Dedifferentiated amniotic fluid mesenchymal stem cell (primary cell): ENCODE results near the gene CDCP1.
A peak's percentile ranks its signal among the peaks of the same experiment; 100 is the strongest.
"Not testable (repeated sequence)": the region's sequence is repeated elsewhere in the genome, so short reads cannot be mapped to it uniquely, and the experiment has no call there.

Source experiments
- DNase-seq: peaks from one replicate; pipeline ENCODE4 v3.0.0-alpha.2; 2016; ENCODE audit errors: extremely low spot score

Gene CDCP1

GRCh38 chr3:45084361-45084760, 61.8 kb downstream of the CDCP1 start:
- DNase-seq: no peak

GRCh38 chr3:45083023-45083422, 63.2 kb downstream of the CDCP1 start:
- no peak for DNase-seq

GRCh38 chr3:45082142-45082538, 64.0 kb downstream of the CDCP1 start:
- peak; percentile 34 for DNase-seq

GRCh38 chr3:45081506-45082141, 64.6 kb downstream of the CDCP1 start:
- DNase-seq: no peak

- no peak for DNase-seq
Observed at GRCh38 chr3:45080824-45081223, 65.4 kb downstream of the CDCP1 start.

- DNase-seq: no peak
Observed at GRCh38 chr3:45079715-45080114, 66.5 kb downstream of the CDCP1 start.

- no peak for DNase-seq
Observed at GRCh38 chr3:45078910-45079522, 67.2 kb downstream of the CDCP1 start.

- not testable (repeated sequence) for DNase-seq
Observed at GRCh38 chr3:45078256-45078655, 67.9 kb downstream of the CDCP1 start.

GRCh38 chr3:45075821-45076625, 70.2 kb downstream of the CDCP1 start:
- DNase-seq: no peak

GRCh38 chr3:45071075-45071474, 75.1 kb downstream of the CDCP1 start:
- no peak for DNase-seq

- DNase-seq: no peak
Observed at GRCh38 chr3:45067941-45068340, 78.2 kb downstream of the CDCP1 start.

- no peak for DNase-seq
Observed at GRCh38 chr3:45067486-45067885, 78.7 kb downstream of the CDCP1 start.

- no peak for DNase-seq
Observed at GRCh38 chr3:45066109-45066801, 79.9 kb downstream of the CDCP1 start.

- no peak for DNase-seq
Observed at GRCh38 chr3:45065373-45065720, 80.8 kb downstream of the CDCP1 start.

GRCh38 chr3:45064512-45065372, 81.4 kb downstream of the CDCP1 start:
- no peak for DNase-seq

GRCh38 chr3:45062697-45063070, 83.5 kb downstream of the CDCP1 start:
- DNase-seq: no peak

GRCh38 chr3:45060165-45060892, 85.8 kb downstream of the CDCP1 start:
- no peak for DNase-seq

- DNase-seq: no peak
Observed at GRCh38 chr3:45059132-45059531, 87.0 kb downstream of the CDCP1 start.

GRCh38 chr3:45057557-45057956, 88.6 kb downstream of the CDCP1 start:
- no peak for DNase-seq

GRCh38 chr3:45056608-45057301, 89.4 kb downstream of the CDCP1 start:
- no peak for DNase-seq
